ENCODE data around the gene AMN.
A peak's percentile ranks its signal among the peaks of the same experiment; 100 is the strongest.

AMN gene

GRCh38 chr14:102937331-102938175 lies 15.1 kb downstream of the AMN start:
- TF ChIP-seq CTCF (conservative IDR thresholded peaks at IDR 0.05; ENCODE audit: low read depth): no peak
- ChIA-PET POLR2A (ENCODE audit: low non-redundant PET) (no interaction called here), CTCF (no interaction called here)
- H3K27ac ChIP-seq: no peak overlapping the region
- no peak for DNase-seq (ENCODE audit: low spot score)

GRCh38 chr14:102938191-102938590 lies 15.7 kb downstream of the AMN start:
- CTCF ChIA-PET: no interaction called here

GRCh38 chr14:102939329-102939728 lies 16.9 kb downstream of the AMN start:
- DNase-seq (ENCODE audit: low spot score): no peak
- POLR2A ChIA-PET (ENCODE audit: low non-redundant PET): no interaction called here
- CTCF ChIA-PET: no interaction called here
- H3K27ac ChIP-seq: peak overlapping the region; percentile 3; the same call in 1 of the 2 replicates
- no peak for TF ChIP-seq CTCF (conservative IDR thresholded peaks at IDR 0.05; ENCODE audit: low read depth)

More at GRCh38 chr14:102938191-102938590, 15.7 kb downstream of the AMN start:
- no peak for DNase-seq (ENCODE audit: low spot score)
- no peak for TF ChIP-seq CTCF (conservative IDR thresholded peaks at IDR 0.05; ENCODE audit: low read depth)
- POLR2A ChIA-PET (ENCODE audit: low non-redundant PET): no interaction called here
- H3K27ac ChIP-seq: 0 out of 2 replicates have a peak overlapping the region, but pooled peaks have one; percentile 3

GRCh38 chr14:102939820-102940561 lies 17.5 kb downstream of the AMN start:
- ChIA-PET POLR2A (ENCODE audit: low non-redundant PET) (no interaction called here), CTCF (interaction anchor here (1.2 kb wide), 1 partner anchor 14 kb away, joined by 3 read pairs; no protein-coding TSS in a partner anchor)
- H3K27ac ChIP-seq: peak overlapping the region; percentile 3; the same call in 1 of the 2 replicates
- TF ChIP-seq CTCF (conservative IDR thresholded peaks at IDR 0.05; ENCODE audit: low read depth): no peak
- DNase-seq (ENCODE audit: low spot score): peak; percentile 46

GRCh38 chr14:102940729-102941362 lies 18.4 kb downstream of the AMN start:
- DNase-seq (ENCODE audit: low spot score): no peak
- TF ChIP-seq CTCF (conservative IDR thresholded peaks at IDR 0.05; ENCODE audit: low read depth): no peak
- ChIA-PET POLR2A (ENCODE audit: low non-redundant PET) (no interaction called here), CTCF (interaction anchor here (0.6 to 1.2 kb wide), 3 partner anchors 15 to 32 kb away, joined by 3 to 6 read pairs (median 3); no protein-coding TSS in a partner anchor)
- H3K27ac ChIP-seq: no peak overlapping the region

- CTCF ChIA-PET: interaction anchor here (0.6 kb wide), 2 partner anchors 17 to 31 kb away, joined by 3 to 6 read pairs; no protein-coding TSS in a partner anchor
- H3K27ac ChIP-seq: no peak overlapping the region
- no peak for TF ChIP-seq CTCF (conservative IDR thresholded peaks at IDR 0.05; ENCODE audit: low read depth)
- POLR2A ChIA-PET (ENCODE audit: low non-redundant PET): no interaction called here
- no peak for DNase-seq (ENCODE audit: low spot score)
Observed at GRCh38 chr14:102941419-102942011, 19.1 kb downstream of the AMN start.

Data from RWPE1 (cell line).